ENCODE results near the gene PIGC.

PIGC gene

DNA sequence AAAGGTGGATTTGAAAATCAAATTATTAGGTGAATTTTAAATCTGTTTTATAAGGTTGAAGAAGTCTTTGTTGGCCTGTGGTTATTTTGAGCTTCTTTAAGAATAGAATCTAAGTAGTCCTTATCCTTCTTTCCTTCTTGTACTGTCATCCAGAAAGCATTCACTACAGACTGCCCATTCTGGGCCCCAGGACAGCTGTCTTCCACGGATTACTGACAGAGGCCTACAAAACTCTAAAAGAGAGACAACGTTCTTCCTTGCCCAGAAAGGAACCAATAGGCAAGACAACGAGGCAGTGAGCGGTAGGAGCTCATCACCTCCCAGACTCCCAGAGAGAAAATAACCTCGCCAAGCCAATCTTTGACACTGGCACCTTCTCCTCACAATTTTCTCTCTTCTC lies 24.4 kb upstream of the PIGC start:
- Histone ChIP-seq H3K27me3 (replicated peaks in 2 of 5; ENCODE audit: control insufficient read depth in 4 of 5, insufficient read depth in 5 of 5, low read length in 4 of 5) (no peaks in the 10 kb centered on the region), H3K36me3 (ENCODE audit: control insufficient read depth in 4 of 4, insufficient read depth in 4 of 4, low read length in 3 of 4) (no peaks in the 10 kb centered on the region), H3K4me3 (ENCODE audit: control insufficient read depth in 1 of 7, extremely low read depth in 1 of 7, insufficient read depth in 4 of 7, low read depth in 2 of 7, low read length in 6 of 7) (no peak overlapping the region), H3K4me1 (ENCODE audit: control extremely low read depth in 1 of 4, control insufficient read depth in 4 of 4, insufficient read depth in 4 of 4, low read length in 3 of 4) (peaks cover 4 to 12% (median 9%) of the 10 kb centered on the region in 4 experiments), H3K9me3 (ENCODE audit: control extremely low read depth in 1 of 5, control insufficient read depth in 4 of 5, insufficient read depth in 2 of 5, low read depth in 1 of 5, low read length in 4 of 5) (no peaks in the 10 kb centered on the region), H3K27ac (ENCODE audit: insufficient read depth in 1 of 2, low read depth in 1 of 2, low read length in 2 of 2, poor library complexity in 1 of 2, severe bottlenecking in 2 of 2) (no peak overlapping the region)
- POLR2A ChIA-PET = no interaction called here
- WGBS (ENCODE audit: insufficient coverage) = 100% methylated on average over 4 of the region's 5 CpGs
- CTCF ChIA-PET = interaction anchor here (0.6 kb wide), 1 partner anchor 756 kb away, joined by 3 read pairs; no protein-coding TSS in a partner anchor
- DNase-seq = no peak

DNA sequence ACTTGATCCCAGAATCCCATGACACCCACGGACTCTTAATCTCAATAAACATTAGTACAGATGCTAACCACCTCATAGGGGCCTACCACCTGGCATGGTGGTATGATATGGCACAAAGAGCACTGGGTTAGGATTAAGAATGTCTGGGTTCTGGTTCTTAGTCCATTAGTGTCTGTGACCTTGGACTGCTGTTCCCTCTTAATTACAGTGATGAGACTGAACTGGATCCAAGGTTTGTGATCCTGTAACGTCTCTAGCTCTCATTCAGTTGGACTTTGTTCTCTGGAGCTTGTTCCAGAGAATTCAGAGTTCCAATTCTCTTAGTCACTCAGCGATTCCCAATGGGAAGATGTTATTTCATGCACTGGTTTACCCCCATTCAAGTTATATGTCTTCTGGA lies 23.6 kb upstream of the PIGC start:
- H3K4me1 ChIP-seq (ENCODE audit: control extremely low read depth in 1 of 4, control insufficient read depth in 4 of 4, insufficient read depth in 4 of 4, low read length in 3 of 4) = peaks cover 0 to 4% (median 2%) of the 10 kb centered on the region in 4 experiments
- H3K4me3 ChIP-seq (ENCODE audit: control insufficient read depth in 1 of 7, extremely low read depth in 1 of 7, insufficient read depth in 4 of 7, low read depth in 2 of 7, low read length in 6 of 7) = no peak overlapping the region
- no peaks in the 10 kb centered on the region for H3K36me3 ChIP-seq (ENCODE audit: control insufficient read depth in 4 of 4, insufficient read depth in 4 of 4, low read length in 3 of 4)
- no peaks in the 10 kb centered on the region for H3K27me3 ChIP-seq (replicated peaks in 2 of 5; ENCODE audit: control insufficient read depth in 4 of 5, insufficient read depth in 5 of 5, low read length in 4 of 5)
- H3K27ac ChIP-seq (ENCODE audit: insufficient read depth in 1 of 2, low read depth in 1 of 2, low read length in 2 of 2, poor library complexity in 1 of 2, severe bottlenecking in 2 of 2) = no peak overlapping the region
- ChIA-PET CTCF (no interaction called here), POLR2A (interaction anchor here (0.5 kb wide), 1 partner anchor 574 kb away, joined by 3 read pairs; no protein-coding TSS in a partner anchor)
- no peak for DNase-seq
- 0% methylated on average over 1 of the region's 3 CpGs for WGBS (ENCODE audit: insufficient coverage)
- no peaks in the 10 kb centered on the region for H3K9me3 ChIP-seq (ENCODE audit: control extremely low read depth in 1 of 5, control insufficient read depth in 4 of 5, insufficient read depth in 2 of 5, low read depth in 1 of 5, low read length in 4 of 5)

DNA sequence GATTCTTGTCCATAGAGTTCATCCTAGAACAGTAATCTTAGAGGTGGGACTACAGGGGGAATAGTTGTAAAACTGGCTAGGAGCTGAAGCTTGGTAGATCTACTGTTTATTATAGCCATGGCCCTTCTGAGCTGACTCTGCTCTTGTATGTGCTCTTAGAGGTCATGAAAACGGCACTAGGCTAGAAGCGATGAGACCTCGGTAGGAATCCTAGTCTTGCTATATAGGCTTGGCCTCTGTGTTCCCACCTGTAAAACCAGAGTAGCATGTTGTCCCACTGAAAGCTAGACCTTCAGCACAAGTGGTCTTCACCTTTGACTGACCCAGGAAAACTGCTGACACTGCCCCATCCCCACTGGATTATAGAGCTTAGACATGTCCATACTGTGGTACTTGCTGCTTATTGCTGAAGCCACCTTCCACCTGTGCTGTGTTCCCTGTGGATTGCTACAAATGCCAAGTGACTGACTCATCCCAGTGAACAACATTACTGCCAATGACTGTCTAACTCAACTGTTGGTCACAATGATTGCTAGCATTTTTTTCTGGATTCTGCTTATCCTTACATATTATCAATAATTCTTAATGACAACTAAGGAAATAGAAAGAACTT lies 23.0 kb upstream of the PIGC start:
- Histone ChIP-seq H3K27me3 (replicated peaks in 2 of 5; ENCODE audit: control insufficient read depth in 4 of 5, insufficient read depth in 5 of 5, low read length in 4 of 5) (no peaks in the 10 kb centered on the region), H3K4me3 (ENCODE audit: control insufficient read depth in 1 of 7, extremely low read depth in 1 of 7, insufficient read depth in 4 of 7, low read depth in 2 of 7, low read length in 6 of 7) (no peak overlapping the region), H3K4me1 (ENCODE audit: control extremely low read depth in 1 of 4, control insufficient read depth in 4 of 4, insufficient read depth in 4 of 4, low read length in 3 of 4) (no peaks in the 10 kb centered on the region), H3K36me3 (ENCODE audit: control insufficient read depth in 4 of 4, insufficient read depth in 4 of 4, low read length in 3 of 4) (no peaks in the 10 kb centered on the region), H3K27ac (ENCODE audit: insufficient read depth in 1 of 2, low read depth in 1 of 2, low read length in 2 of 2, poor library complexity in 1 of 2, severe bottlenecking in 2 of 2) (no peak overlapping the region), H3K9me3 (ENCODE audit: control extremely low read depth in 1 of 5, control insufficient read depth in 4 of 5, insufficient read depth in 2 of 5, low read depth in 1 of 5, low read length in 4 of 5) (no peaks in the 10 kb centered on the region)
- no peak for DNase-seq
- CTCF ChIA-PET = interaction anchor here (0.8 kb wide), 1 partner anchor 24 kb away, joined by 3 read pairs; no protein-coding TSS in a partner anchor
- POLR2A ChIA-PET = no interaction called here
- 100% methylated on average over 3 of the region's 3 CpGs for WGBS (ENCODE audit: insufficient coverage)

DNA sequence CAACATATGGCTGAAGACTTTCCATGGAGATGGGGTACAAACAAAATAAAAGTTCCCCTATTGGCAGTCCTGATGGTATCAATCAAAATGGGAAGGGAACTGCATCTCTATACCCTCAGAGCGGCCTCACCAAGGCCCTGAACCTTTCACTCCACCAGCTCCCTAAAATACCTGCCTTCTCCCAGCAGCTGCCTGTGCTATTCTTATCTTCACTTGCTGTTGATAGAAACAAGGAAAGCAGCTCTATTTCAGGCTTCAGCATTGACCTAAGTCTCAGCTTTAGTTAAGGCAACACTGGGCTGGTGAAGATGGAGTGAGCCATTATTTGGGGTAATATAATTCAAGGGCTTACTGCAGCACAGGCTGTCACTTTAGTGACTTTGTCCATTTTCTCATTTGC lies 21.7 kb upstream of the PIGC start:
- no peak overlapping the region for H3K4me3 ChIP-seq (ENCODE audit: control insufficient read depth in 1 of 7, extremely low read depth in 1 of 7, insufficient read depth in 4 of 7, low read depth in 2 of 7, low read length in 6 of 7)
- CTCF ChIA-PET = interaction anchor here (0.7 kb wide), 1 partner anchor 61 kb away, joined by 3 read pairs; no protein-coding TSS in a partner anchor
- H3K27me3 ChIP-seq (replicated peaks in 2 of 5; ENCODE audit: control insufficient read depth in 4 of 5, insufficient read depth in 5 of 5, low read length in 4 of 5) = no peaks in the 10 kb centered on the region
- POLR2A ChIA-PET = no interaction called here
- H3K9me3 ChIP-seq (ENCODE audit: control extremely low read depth in 1 of 5, control insufficient read depth in 4 of 5, insufficient read depth in 2 of 5, low read depth in 1 of 5, low read length in 4 of 5) = no peaks in the 10 kb centered on the region
- H3K27ac ChIP-seq (ENCODE audit: insufficient read depth in 1 of 2, low read depth in 1 of 2, low read length in 2 of 2, poor library complexity in 1 of 2, severe bottlenecking in 2 of 2) = no peak overlapping the region
- no peaks in the 10 kb centered on the region for H3K36me3 ChIP-seq (ENCODE audit: control insufficient read depth in 4 of 4, insufficient read depth in 4 of 4, low read length in 3 of 4)
- no peak for DNase-seq
- WGBS (ENCODE audit: insufficient coverage) = 100% methylated on average over 1 of the region's 1 CpG
- H3K4me1 ChIP-seq (ENCODE audit: control extremely low read depth in 1 of 4, control insufficient read depth in 4 of 4, insufficient read depth in 4 of 4, low read length in 3 of 4) = no peaks in the 10 kb centered on the region

DNA sequence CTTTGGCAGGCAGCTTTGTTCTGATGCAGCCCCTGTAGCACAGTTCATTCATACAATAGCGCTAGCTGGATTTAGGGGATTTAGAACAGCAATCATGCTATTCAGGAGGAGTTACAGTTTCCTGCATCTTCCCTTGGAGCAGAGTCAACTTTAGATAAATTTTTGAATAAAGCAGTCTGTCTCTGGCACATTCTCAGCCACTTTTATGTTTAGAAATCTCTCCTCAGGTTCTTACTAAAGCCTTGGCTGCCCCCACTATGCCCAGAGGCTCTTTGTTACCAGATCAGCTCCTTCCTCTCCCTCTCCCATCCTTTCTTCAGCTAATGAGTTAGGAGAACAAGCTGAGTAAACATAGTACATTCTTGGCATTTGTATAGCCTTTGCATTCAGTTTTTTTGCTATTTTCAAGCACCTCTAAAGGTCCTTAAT lies 17.0 kb upstream of the PIGC start:
- ChIA-PET POLR2A (no interaction called here), CTCF (interaction anchor here (0.9 to 1.9 kb wide), 2 partner anchors 10 to 63 kb away, joined by 3 to 9 read pairs; no protein-coding TSS in a partner anchor)
- H3K36me3 ChIP-seq (ENCODE audit: control insufficient read depth in 4 of 4, insufficient read depth in 4 of 4, low read length in 3 of 4) = no peaks in the 10 kb centered on the region
- no peak overlapping the region for H3K4me3 ChIP-seq (ENCODE audit: control insufficient read depth in 1 of 7, extremely low read depth in 1 of 7, insufficient read depth in 4 of 7, low read depth in 2 of 7, low read length in 6 of 7)
- H3K27me3 ChIP-seq (replicated peaks in 2 of 5; ENCODE audit: control insufficient read depth in 4 of 5, insufficient read depth in 5 of 5, low read length in 4 of 5) = no peaks in the 10 kb centered on the region
- 100% methylated on average over 1 of the region's 1 CpG for WGBS (ENCODE audit: insufficient coverage)
- DNase-seq = no peak
- H3K27ac ChIP-seq (ENCODE audit: insufficient read depth in 1 of 2, low read depth in 1 of 2, low read length in 2 of 2, poor library complexity in 1 of 2, severe bottlenecking in 2 of 2) = no peak overlapping the region
- no peaks in the 10 kb centered on the region for H3K9me3 ChIP-seq (ENCODE audit: control extremely low read depth in 1 of 5, control insufficient read depth in 4 of 5, insufficient read depth in 2 of 5, low read depth in 1 of 5, low read length in 4 of 5)
- H3K4me1 ChIP-seq (ENCODE audit: control extremely low read depth in 1 of 4, control insufficient read depth in 4 of 4, insufficient read depth in 4 of 4, low read length in 3 of 4) = no peaks in the 10 kb centered on the region

DNA sequence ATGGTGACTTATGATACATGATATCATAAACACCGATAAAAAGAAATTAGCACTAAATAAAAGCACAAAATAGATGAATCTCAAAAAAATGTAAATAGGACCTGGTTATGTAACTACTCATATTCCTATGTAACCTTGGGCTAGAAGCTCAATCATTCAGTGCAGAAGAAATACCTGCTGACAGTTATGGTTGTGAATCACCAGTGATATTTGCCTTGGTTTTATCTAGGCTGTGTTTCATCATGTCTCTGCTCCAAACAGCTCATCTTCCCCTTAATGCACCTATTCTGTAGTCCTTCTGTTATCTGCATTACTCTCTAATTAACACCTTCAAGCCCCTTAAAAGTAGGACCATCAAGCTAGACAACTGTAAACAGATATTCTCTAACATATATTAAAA lies 16.3 kb upstream of the PIGC start:
- no peaks in the 10 kb centered on the region for H3K9me3 ChIP-seq (ENCODE audit: control extremely low read depth in 1 of 5, control insufficient read depth in 4 of 5, insufficient read depth in 2 of 5, low read depth in 1 of 5, low read length in 4 of 5)
- no peaks in the 10 kb centered on the region for H3K27me3 ChIP-seq (replicated peaks in 2 of 5; ENCODE audit: control insufficient read depth in 4 of 5, insufficient read depth in 5 of 5, low read length in 4 of 5)
- WGBS (ENCODE audit: insufficient coverage) = no CpG with 5 or more reads among the region's 1 CpG
- POLR2A ChIA-PET = no interaction called here
- no peak overlapping the region for H3K27ac ChIP-seq (ENCODE audit: insufficient read depth in 1 of 2, low read depth in 1 of 2, low read length in 2 of 2, poor library complexity in 1 of 2, severe bottlenecking in 2 of 2)
- no peak overlapping the region for H3K4me3 ChIP-seq (ENCODE audit: control insufficient read depth in 1 of 7, extremely low read depth in 1 of 7, insufficient read depth in 4 of 7, low read depth in 2 of 7, low read length in 6 of 7)
- H3K4me1 ChIP-seq (ENCODE audit: control extremely low read depth in 1 of 4, control insufficient read depth in 4 of 4, insufficient read depth in 4 of 4, low read length in 3 of 4) = no peaks in the 10 kb centered on the region
- H3K36me3 ChIP-seq (ENCODE audit: control insufficient read depth in 4 of 4, insufficient read depth in 4 of 4, low read length in 3 of 4) = no peaks in the 10 kb centered on the region
- no peak for DNase-seq
- CTCF ChIA-PET = interaction anchor here (1.9 kb wide), 1 partner anchor 9 kb away, joined by 9 read pairs; no protein-coding TSS in a partner anchor

DNA sequence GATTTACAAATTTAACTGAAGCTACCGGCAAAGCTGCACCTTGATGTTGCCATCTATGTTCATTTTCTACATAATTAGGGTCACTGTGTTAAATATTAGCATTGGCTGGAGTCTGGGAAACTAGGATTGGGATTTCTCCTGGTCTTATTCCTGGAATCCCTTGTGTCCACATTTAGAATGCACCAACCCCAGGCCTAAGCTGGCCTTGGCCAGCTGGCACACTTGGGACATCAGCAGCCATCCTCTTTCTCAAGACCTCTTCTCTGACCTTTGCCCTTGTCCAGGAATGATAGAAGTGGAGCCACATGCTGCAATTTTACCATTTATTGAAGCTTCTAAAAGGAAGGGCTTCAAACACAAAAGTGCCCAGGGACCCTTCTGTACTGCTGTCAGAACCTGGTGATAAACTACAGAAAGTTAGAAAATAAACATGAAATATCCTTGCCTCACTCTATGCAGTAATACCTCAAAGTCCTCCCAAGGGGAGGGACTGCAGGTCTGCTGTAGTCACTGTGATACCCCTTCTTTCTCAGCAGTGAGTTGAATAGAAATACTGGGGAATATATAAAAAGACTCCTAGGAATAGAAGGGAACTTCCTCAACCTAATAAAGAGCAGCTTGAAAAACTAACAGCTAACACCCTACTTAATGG lies 13.7 kb upstream of the PIGC start:
- Histone ChIP-seq H3K4me3 (ENCODE audit: control insufficient read depth in 1 of 7, extremely low read depth in 1 of 7, insufficient read depth in 4 of 7, low read depth in 2 of 7, low read length in 6 of 7) (no peak overlapping the region), H3K9me3 (ENCODE audit: control extremely low read depth in 1 of 5, control insufficient read depth in 4 of 5, insufficient read depth in 2 of 5, low read depth in 1 of 5, low read length in 4 of 5) (no peaks in the 10 kb centered on the region), H3K27ac (ENCODE audit: insufficient read depth in 1 of 2, low read depth in 1 of 2, low read length in 2 of 2, poor library complexity in 1 of 2, severe bottlenecking in 2 of 2) (no peak overlapping the region), H3K27me3 (replicated peaks in 2 of 5; ENCODE audit: control insufficient read depth in 4 of 5, insufficient read depth in 5 of 5, low read length in 4 of 5) (no peaks in the 10 kb centered on the region), H3K36me3 (ENCODE audit: control insufficient read depth in 4 of 4, insufficient read depth in 4 of 4, low read length in 3 of 4) (no peaks in the 10 kb centered on the region), H3K4me1 (ENCODE audit: control extremely low read depth in 1 of 4, control insufficient read depth in 4 of 4, insufficient read depth in 4 of 4, low read length in 3 of 4) (no peaks in the 10 kb centered on the region)
- ChIA-PET CTCF (interaction anchor here (1.2 to 1.5 kb wide), 4 partner anchors 13 to 149 kb away, joined by 3 to 4 read pairs (median 3); partner anchors contain the start of gene PIGC), POLR2A (no interaction called here)
- no CpG with 5 or more reads among the region's 1 CpG for WGBS (ENCODE audit: insufficient coverage)
- DNase-seq = no peak

Data from common myeloid progenitor, CD34-positive (primary cell).